Measurements from ENCODE around the gene MDFI. TPM values are rescaled to one million over a fixed set of nuclear protein-coding genes. Genes with fewer than 3 reads are reported as not detected.

MDFI gene
- total RNA-seq = 45.7 TPM

GRCh38 chr6:41638002-41638934 lies at the start of gene MDFI:
Gene MDFI (plus strand): TSS chr6:41638468. CDS start chr6:41638750, 282 bp downstream.

Small RNA genes lying within 50 kb of the gene (small RNA-seq; reads per million reads assigned to genes)
- not detected for gene MIR4641 (ENCODE audit: low replicate concordance)

Other genes starting within 250 kb of the MDFI start
- 11.0 TPM for gene FOXP4, start 92.1 kb upstream of the MDFI start, total RNA-seq
- gene TFEB, start 97.1 kb downstream of the MDFI start, total RNA-seq = 18.3 TPM
- 0.18 TPM for gene PGC, start 108.9 kb downstream of the MDFI start, total RNA-seq
- gene FRS3, start 141.4 kb downstream of the MDFI start, total RNA-seq = 5.3 TPM
- gene PRICKLE4, start 142.3 kb downstream of the MDFI start, total RNA-seq = 3.2 TPM
- gene TOMM6, start 149.2 kb downstream of the MDFI start, total RNA-seq = 68.5 TPM

Data from metanephros (tissue), 2 donors.